Measurements from ENCODE around the gene SGIP1.
A peak's percentile ranks its signal among the peaks of the same experiment; 100 is the strongest.

The SGIP1 gene

DNA sequence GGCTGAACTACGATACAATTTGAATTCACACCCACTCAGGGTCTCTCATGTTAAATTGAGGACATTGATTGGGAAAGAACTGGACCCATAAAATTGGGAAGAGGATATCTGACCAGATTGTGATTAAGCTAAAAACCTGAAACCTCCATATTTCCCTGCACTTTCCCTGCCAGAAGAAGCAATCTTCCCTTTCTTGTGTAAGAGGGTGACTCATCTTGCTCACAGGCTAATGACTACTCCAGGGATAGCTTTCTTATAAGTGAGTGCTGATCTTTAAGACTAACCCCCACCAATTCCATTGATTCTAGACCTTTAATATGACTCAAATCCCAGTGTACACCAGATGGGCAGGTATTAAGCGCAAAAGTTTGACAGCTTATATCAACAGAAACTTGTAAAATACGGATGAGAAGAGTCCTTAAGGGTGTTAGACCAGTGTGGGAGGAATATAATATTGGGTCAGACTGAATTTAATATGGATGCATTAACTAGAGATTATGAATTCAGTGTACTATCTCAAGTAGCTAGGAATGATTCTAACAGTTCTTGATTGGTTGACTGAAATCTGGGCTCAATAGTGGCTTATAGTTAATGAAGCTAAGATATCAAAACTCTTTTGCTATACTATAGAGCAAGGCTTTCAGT is 12.1 kb upstream of the SGIP1 start:
- DNase-seq: peak; percentile 15 to 45

- DNase-seq: no peak
Observed at GRCh38 chr1:66523562-66523961, 10.4 kb upstream of the SGIP1 start.

- no peak for DNase-seq
Observed at GRCh38 chr1:66525086-66525485, 8.9 kb upstream of the SGIP1 start.

DNA sequence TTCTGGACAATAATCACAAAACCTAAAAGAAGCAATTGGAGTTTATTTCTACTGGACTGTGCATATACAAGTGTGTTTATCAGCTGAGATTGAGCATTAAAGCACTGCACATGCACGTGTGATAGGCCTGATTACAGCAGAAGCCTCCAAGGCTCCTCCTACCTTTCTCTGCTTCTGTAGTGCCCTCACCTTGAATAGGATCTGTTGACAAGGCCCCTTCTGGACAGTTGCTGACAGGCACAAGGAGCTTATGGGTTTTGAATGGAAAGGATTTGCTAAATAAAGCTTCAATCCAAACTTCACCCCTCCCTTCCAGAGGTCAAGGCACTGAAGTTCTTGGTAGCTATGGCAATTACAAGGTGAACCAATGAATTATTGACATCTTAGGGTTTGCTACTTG is 7.9 kb upstream of the SGIP1 start:
- DNase-seq: no peak

DNA sequence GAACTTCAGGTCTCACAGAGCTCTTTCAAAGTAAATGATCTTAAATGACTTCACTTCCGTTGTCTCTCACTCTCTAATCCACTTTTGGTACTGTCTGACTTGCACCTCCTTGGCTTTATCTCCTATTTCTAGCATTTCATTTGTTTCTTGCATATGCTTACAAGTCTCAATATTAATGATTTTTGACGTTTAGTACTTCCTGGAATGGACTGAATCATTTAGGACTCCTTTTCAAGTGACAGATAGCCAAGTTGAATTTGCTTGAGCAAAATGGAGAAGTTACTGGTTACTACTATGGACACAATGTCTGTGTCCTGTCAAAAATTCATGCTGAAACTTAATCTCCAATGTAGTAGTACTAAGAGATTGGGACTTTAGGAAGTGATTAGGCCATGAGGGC is 7.0 kb upstream of the SGIP1 start:
- no peak for DNase-seq

DNA sequence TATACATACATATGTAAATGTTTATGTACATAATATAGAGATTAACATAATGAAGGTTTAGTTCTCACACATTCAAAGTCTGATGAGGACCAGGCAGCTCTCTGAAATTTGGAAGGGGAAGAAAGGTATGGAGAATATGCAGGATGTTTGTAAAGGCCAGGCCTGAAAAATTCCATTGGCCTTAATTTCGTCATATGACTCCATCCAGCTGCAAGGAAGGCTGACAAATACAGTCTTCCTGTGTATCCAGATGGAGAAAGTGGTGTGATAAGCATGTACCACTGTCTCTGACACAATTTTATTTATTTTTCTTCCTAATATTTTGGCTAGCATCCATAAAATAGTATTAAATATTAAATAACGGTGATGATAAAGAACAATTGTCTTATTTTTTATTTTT is 6.3 kb upstream of the SGIP1 start:
- DNase-seq: no peak

GRCh38 chr1:66528580-66528979 is 5.4 kb upstream of the SGIP1 start:
- no peak for DNase-seq

DNA sequence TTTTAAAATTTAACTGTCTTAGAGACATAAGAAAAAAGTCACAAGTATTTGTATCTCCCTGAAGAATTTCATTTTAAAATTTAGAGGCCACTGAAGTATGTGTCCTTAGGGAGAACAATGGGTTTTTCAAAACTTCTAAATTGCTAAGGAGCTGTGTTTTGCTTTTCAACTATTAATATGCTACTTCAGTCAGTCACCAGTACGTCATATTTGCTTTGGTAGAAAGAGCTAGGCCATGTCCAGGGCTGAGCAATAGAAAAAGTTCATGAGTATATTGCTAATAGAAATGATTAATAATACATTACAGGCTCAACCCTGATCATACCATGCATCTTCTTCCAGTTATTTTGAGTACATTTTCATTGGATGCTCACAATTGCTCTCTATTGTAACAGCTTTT is 1.7 kb upstream of the SGIP1 start:
- DNase-seq: no peak

- DNase-seq: no peak
Observed at GRCh38 chr1:66532798-66533783, 862 bp upstream of the SGIP1 start.

- no peak for DNase-seq
Observed at GRCh38 chr1:66535061-66535460, 1.1 kb downstream of the SGIP1 start.

DNA sequence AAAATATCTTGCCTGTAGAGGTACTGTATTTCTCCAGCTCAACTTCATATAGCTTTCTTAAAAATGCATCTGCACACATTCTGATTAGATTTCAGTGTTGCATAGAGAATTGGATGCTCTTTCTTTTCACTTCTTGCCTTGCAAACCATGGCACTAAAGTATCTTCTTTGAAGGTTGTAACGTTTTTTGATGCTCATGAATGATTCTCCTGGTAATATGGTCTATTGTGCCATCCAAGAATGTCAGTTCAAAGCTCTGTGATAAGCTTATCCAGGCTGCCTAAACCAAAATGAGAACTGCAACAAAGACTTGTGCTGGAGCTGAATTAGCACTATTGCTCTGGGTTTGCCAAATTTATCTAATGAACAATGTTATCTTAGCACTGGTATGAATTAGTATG is 1.9 kb downstream of the SGIP1 start:
- no peak for DNase-seq

- no peak for DNase-seq
Observed at GRCh38 chr1:66537718-66538117, 3.8 kb downstream of the SGIP1 start.

DNA sequence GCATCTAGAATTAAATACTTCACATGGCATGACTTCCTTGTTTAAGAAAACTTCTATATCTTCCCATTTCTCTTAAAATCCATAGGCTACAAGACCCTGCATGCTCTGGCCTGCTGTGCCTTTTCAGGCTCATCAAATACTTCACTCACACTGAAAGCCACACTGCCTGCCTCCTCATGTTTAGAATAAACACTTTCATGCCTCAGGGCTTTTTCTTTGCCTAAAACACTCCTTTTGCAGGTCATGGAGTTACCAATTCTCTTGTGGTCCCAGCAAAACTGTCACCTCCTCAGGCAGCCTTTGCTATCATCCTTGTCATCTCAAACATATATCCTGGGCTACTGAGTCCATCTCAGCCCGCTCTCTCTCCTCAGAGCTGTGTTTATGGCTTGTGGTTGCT is 5.5 kb downstream of the SGIP1 start:
- no peak for DNase-seq

GRCh38 chr1:66540434-66541032 is 6.6 kb downstream of the SGIP1 start:
- no peak for DNase-seq

DNA sequence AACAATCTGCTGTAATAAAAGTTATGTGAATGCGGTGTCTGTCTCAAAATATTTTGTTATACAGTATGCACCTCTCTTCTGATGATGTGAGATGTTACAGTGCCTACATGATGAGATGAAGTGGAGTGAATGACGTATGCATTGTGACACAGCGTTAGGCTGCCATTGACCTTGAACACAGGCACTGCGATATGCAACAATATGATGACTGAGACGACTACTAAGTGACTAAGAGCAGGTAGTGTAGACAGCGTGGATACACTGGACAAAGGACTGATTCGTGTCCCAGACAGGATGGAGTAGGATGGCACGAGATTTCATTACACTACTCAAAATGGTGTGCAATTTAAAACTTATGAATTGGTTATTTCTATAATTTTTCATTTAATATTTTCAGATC is 8.4 kb downstream of the SGIP1 start:
- no peak for DNase-seq

DNA sequence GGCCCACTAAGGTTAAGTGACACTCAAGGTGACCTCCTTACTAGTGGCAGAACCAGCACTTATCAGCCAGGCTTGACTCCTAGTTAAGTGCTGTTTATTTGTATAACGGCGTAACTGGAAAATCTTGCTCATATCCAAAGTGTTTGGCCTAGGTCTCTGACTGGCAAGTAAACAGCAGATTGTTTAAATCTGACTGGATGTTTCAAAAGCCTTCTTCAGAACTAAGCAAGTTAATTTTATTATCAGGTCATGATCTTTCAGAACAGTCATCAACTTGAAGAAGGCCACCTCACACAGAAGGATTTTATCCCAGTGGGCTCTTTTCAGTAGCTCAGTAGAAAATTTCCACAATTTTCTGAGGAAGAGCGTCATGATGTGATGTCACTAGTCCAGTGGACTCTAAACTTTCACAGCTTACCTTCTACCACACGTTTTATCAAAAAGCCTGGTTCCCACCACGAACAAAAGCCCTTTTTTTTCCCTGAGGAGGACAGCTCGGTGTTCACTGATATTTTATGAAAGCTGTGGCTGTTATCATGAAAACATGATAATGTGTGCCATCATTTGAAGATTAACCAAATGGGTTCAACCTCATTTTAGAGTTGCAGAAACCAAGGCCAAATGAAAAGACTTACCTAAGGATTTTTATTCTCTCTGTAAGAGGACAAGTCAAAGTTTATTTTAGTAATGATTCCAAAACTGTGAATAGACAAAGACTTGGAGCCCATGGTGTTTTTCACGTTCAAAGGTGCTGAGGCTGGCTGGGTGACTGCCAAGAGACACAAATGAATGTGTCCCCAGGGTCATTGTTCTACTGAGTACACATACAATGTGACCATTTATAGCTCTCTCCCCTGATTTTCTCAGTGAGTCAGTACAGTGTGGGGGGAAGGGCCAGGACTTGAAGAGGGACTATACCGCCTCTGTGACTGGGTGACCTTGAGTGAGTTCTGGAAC is 9.1 kb downstream of the SGIP1 start:
- DNase-seq: no peak

DNA sequence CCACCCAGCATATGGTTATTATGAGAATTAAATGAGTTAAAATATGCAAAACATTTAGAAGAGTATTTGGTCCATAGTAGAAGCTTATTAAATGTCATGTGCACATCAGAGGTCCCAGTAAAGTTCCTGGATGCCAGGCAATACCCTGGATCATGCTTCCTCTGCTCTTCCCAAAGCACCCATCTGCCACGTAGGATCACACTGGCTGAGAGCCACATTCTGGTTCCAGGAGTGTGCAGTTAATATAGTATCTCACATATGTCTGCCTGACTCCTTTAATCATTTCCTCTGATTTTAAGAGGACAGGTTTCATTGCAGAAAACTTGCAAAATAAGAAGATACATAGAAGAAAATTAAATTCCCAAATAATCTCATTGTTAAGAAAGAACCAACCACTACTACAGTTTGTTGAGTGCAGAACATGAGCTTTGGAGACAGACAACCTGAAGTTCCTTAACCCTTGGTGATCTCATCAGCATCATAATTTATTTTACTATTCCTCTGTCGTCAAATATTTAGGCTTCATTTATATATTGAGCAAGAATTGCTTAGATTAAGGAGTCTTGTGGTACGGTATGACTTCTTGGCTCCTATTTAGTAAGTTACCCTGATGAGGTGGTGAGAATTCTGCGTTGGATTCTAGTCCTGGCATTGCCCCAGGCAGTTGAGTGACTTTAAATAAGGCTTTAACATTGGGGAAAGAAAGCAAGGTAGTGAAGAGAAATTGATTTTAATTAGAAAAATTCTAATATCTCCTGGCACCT is 12.3 kb downstream of the SGIP1 start:
- DNase-seq: no peak

DNA sequence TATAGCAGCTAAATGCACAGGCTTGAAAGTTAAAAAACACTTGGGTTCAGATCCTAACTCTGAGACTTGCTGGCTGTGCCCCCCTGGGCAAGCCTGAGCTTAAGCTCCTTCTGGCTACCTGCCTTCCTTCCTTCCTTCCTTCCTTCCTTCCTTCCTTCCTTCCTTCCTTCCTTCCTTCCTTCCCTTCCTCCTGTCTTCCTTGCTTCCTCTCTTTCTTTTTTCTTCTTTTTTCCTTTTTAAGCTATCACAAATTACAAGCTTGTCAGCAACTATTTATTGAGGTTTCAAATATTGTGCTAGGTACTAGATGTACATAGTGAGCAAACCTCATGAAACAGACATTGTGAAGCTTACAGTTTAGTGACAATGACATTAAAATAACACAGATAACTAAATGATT is 15.1 kb downstream of the SGIP1 start:
- DNase-seq: no peak

- no peak for DNase-seq
Observed at GRCh38 chr1:66550243-66550642, 16.3 kb downstream of the SGIP1 start.

DNA sequence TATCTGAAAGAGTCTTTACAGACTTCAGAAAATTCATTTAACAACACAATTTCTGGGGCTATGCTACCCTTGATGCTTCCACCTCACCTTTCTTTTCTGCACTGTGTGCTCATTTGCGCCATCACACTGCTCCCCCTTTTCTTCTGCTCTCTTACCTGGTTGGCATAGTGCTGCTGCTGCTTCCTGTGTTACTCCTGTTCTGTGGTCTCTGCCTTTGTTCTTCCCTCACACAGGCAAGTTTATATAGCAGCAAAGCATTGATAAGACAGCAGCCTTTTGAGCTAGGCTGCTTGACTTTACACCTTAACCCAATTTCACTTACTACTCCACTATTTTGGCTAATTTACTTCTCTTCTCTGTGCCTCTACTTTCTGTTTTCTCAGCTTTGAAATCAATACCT is 18.3 kb downstream of the SGIP1 start:
- DNase-seq: no peak

GRCh38 chr1:66552829-66553228 is 18.9 kb downstream of the SGIP1 start:
- DNase-seq: no peak

GRCh38 chr1:66553846-66554245 is 19.9 kb downstream of the SGIP1 start:
- no peak for DNase-seq

Measured in inflammatory macrophage (primary cell).